OCI-LY3 (cell line): Measurements from ENCODE around the gene PACSIN2.

Experiments
- EZH2phosphoT487 ChIP-seq: fragments of 200-600 bp; shearing (Covaris generic); IDR thresholded peaks from 2 replicates; pipeline ENCODE4 v1.6.1; 2018; ENCODE audit warnings: antibody characterized with exemption, mixed run types, low read depth
- TF ChIP-seq, protein P1 (sequence below): fragments of 200-600, 300-600 bp; sonication (generic); IDR thresholded peaks from 2 replicates; pipeline ENCODE4 v1.5.1; 2014; ENCODE audit warnings: antibody characterized with exemption, low read length, low read depth

DNA sequence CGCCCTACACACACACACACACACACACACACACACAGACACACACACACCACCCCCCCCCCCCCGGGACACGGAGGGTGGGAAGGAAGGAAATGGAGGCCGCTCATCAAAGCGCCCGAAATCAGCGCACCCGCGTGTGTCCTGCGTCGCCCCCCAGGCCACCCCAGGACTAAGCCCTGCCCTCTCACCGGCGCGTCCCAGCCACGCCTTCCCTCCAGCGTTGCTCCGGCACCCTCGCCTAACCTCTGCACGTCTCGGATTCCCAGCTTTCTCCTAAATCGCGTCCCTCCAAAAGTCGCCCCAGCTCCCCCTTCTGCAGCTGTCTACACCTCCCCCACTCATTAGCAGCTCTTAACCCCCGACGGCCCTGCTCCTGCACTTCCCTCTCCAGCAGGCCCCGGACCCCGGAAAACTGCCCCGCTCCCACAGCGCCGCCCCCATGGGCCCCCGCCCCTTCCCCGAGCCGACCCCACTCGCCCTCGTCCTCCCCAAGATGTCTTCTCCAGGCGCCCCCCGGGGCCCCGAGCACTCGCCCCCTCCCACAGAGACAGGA lies 557 bp downstream of the PACSIN2 start:
- TF ChIP-seq, protein P1, sequence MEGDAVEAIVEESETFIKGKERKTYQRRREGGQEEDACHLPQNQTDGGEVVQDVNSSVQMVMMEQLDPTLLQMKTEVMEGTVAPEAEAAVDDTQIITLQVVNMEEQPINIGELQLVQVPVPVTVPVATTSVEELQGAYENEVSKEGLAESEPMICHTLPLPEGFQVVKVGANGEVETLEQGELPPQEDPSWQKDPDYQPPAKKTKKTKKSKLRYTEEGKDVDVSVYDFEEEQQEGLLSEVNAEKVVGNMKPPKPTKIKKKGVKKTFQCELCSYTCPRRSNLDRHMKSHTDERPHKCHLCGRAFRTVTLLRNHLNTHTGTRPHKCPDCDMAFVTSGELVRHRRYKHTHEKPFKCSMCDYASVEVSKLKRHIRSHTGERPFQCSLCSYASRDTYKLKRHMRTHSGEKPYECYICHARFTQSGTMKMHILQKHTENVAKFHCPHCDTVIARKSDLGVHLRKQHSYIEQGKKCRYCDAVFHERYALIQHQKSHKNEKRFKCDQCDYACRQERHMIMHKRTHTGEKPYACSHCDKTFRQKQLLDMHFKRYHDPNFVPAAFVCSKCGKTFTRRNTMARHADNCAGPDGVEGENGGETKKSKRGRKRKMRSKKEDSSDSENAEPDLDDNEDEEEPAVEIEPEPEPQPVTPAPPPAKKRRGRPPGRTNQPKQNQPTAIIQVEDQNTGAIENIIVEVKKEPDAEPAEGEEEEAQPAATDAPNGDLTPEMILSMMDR: no peak
- TF ChIP-seq EZH2phosphoT487: no peak
